T-cell (primary cell): Measurements from ENCODE around the gene SLC9A9. TPM values are rescaled to one million over a fixed set of nuclear protein-coding genes. Genes with fewer than 3 reads are reported as not detected.

Experiments used
- ATAC-seq, 4 experiments: fragments of 200-7000 bp in 3 of 4; fragments of 150-1000 bp in 1 of 4; cut with Tn5 transposase; replicated peaks in 1 of 4; 1 replicate in 3 of 4; 2 replicates in 1 of 4; pipeline ENCODE4 v1.10.0; 2021; ENCODE audit warnings: moderate library complexity in 3 of 4, mild to moderate bottlenecking in 2 of 4, moderate number of reproducible peaks in 1 of 4
- CTCF ChIA-PET, 2 donors: fragments of 300-600 bp; sonication (Branson Sonifier 250); formaldehyde crosslinking; loops; one replicate each; lab custom pipeline; 2022; ENCODE audit warnings: antibody characterized with exemption in 2 of 2; lab: Charles Lee
- POLR2A ChIA-PET, 2 donors: fragments of 300-600 bp; sonication (Branson Sonifier 250); formaldehyde crosslinking; loops; one replicate each; lab custom pipeline; 2022; ENCODE audit warnings: antibody characterized with exemption in 2 of 2; lab: Charles Lee
- DNase-seq, 35 experiments: peaks; one replicate each; pipeline versions ENCODE4 v3.0.0 to v3.0.0-alpha.2; 2013 to 2023
- H3K27ac ChIP-seq: one replicate; pipeline ENCODE4 v1.5.1; 2013; ENCODE audit warnings: low read length
- H3K27me3 ChIP-seq, 2 experiments: replicated peaks in 1 of 2; 1 replicate in 1 of 2; 2 replicates in 1 of 2; pipeline versions ENCODE4 v1.6.1 to v1.7.0; 2013; ENCODE audit warnings: low read length in 1 of 2, mixed read lengths in 1 of 2; ENCODE audit not compliant: control insufficient read depth in 2 of 2, insufficient read depth in 2 of 2; ENCODE audit errors: extremely low read depth in 1 of 2
- H3K36me3 ChIP-seq, 2 donors: 1 replicate in 1 of 2; 2 replicates in 1 of 2; pipeline versions ENCODE4 v1.6.1 to v1.7.0; 2013; ENCODE audit warnings: low read length in 1 of 2; ENCODE audit not compliant: control insufficient read depth in 2 of 2, insufficient read depth in 1 of 2; ENCODE audit errors: extremely low read depth in 1 of 2
- H3K4me1 ChIP-seq, 2 experiments: 1 replicate in 1 of 2; 2 replicates in 1 of 2; pipeline versions ENCODE4 v1.6.1 to v1.7.0; 2013; ENCODE audit warnings: low read length in 2 of 2, mixed read lengths in 1 of 2; ENCODE audit not compliant: insufficient read depth in 2 of 2, control insufficient read depth in 1 of 2; ENCODE audit errors: extremely low read depth in 1 of 2
- H3K4me3 ChIP-seq, 2 donors: 1 replicate in 1 of 2; 2 replicates in 1 of 2; pipeline versions ENCODE4 v1.5.1 to v1.7.0; 2013; ENCODE audit warnings: mild to moderate bottlenecking in 2 of 2, low read length in 1 of 2, moderate library complexity in 1 of 2; ENCODE audit not compliant: control insufficient read depth in 1 of 2; ENCODE audit errors: extremely low read depth in 1 of 2
- H3K9me3 ChIP-seq: 2 replicates; pipeline ENCODE4 v1.7.0; 2013
- H3K27ac Mint-ChIP-seq, 2 donors: one replicate each; pipeline ENCODE4 v1.8.0; 2020 to 2021; ENCODE audit warnings: mild to moderate bottlenecking in 2 of 2, mixed read lengths in 2 of 2
- H3K27me3 Mint-ChIP-seq, 2 donors: one replicate each; pipeline ENCODE4 v1.8.0; 2021 to 2022; ENCODE audit warnings: mixed read lengths in 2 of 2
- H3K36me3 Mint-ChIP-seq: one replicate; pipeline ENCODE4 v1.8.0; 2021; ENCODE audit warnings: mixed read lengths
- H3K4me1 Mint-ChIP-seq, 3 donors: one replicate each; pipeline ENCODE4 v1.8.0; 2020 to 2022; ENCODE audit warnings: mixed read lengths in 3 of 3, mild to moderate bottlenecking in 1 of 3
- H3K4me3 Mint-ChIP-seq, 3 donors: one replicate each; pipeline ENCODE4 v1.8.0; 2020 to 2022; ENCODE audit warnings: mild to moderate bottlenecking in 3 of 3, mixed read lengths in 3 of 3, moderate library complexity in 3 of 3
- H3K9me3 Mint-ChIP-seq, 3 donors: one replicate each; pipeline ENCODE4 v1.8.0; 2020 to 2022; ENCODE audit warnings: mixed read lengths in 3 of 3
- WGBS: methylation state at CpG from one replicate; pipeline ENCODE4 v1.1.5; 2013; ENCODE audit warnings: missing lambda C conversion rate; ENCODE audit not compliant: insufficient coverage; 5-methylcytosine and 5-hydroxymethylcytosine counted together
- total RNA-seq, 35 experiments: library from RNA in 6 of 35; stranded (reverse) in 6 of 35; fragments of 120-200 nt in 1 of 35; gene quantifications; one replicate each; pipeline versions ENCODE4 v1.2.1 to v1.2.4 and lab custom pipeline; 2013 to 2026

SLC9A9 gene
- total RNA-seq, 5 donors from 2014 or later (not counting 1 experiment from before 2014, with no cell fraction given): 11.2 to 36.8 (median 17.8) TPM

- Mint-ChIP-seq H3K4me3 (no peak overlapping the region), H3K27me3 (no peaks in the 10 kb centered on the region), H3K27ac (no peak overlapping the region), H3K36me3 (peaks cover 81% of the 10 kb centered on the region), H3K4me1 (no peaks in the 10 kb centered on the region), H3K9me3 (peaks cover 0 to 7% (median 4%) of the 10 kb centered on the region in 3 donors)
- ATAC-seq (no peak), DNase-seq (no peak)
- Histone ChIP-seq H3K4me3 (no peak overlapping the region), H3K9me3 (no peaks in the 10 kb centered on the region), H3K27ac (no peak overlapping the region), H3K27me3 (no peaks in the 10 kb centered on the region), H3K36me3 (peaks cover 6 to 28% of the 10 kb centered on the region in 2 donors), H3K4me1 (no peaks in the 10 kb centered on the region)
- WGBS: no CpG with 5 or more reads among the region's 2 CpGs
- ChIA-PET CTCF (no interaction called here), POLR2A (no interaction called here)
Observed at GRCh38 chr3:143548861-143549497, 299.3 kb downstream of the SLC9A9 start.

DNA sequence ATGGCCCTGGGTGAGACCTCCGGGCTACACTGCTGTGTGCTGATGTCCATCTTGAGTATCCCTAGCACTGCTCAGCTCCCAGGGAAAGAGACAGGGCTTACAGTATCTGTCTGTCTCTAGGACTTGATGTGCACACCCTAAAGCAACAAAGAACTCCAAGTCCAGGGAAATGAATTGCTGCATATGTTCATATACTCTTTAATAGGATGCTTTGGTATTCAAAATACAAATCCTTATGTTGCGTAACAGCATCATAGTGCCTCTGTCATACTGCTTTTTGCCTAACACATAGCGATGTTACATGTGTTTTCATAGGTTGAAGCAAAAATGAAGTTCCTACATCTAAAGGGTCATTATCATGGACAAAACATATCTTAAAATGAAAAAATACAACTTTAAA is 299.9 kb downstream of the SLC9A9 start:
- no peaks in the 10 kb centered on the region for H3K4me1 ChIP-seq
- H3K4me3 ChIP-seq: no peak overlapping the region
- H3K36me3 Mint-ChIP-seq: peaks cover 83% of the 10 kb centered on the region
- no peak for ATAC-seq
- no peak overlapping the region for H3K27ac Mint-ChIP-seq
- ChIA-PET CTCF (interaction anchor here in 1 of 2 donors (0.6 kb wide), 1 partner anchor 209 kb away, joined by 5 read pairs; no protein-coding TSS in a partner anchor), POLR2A (no interaction called here)
- WGBS: no CpG with 5 or more reads among the region's 3 CpGs
- no peaks in the 10 kb centered on the region for H3K9me3 ChIP-seq
- no peaks in the 10 kb centered on the region for H3K4me1 Mint-ChIP-seq
- H3K36me3 ChIP-seq: peaks cover 6 to 28% of the 10 kb centered on the region in 2 donors
- no peaks in the 10 kb centered on the region for H3K27me3 ChIP-seq
- DNase-seq: no peak
- H3K9me3 Mint-ChIP-seq: peaks cover 0 to 7% (median 4%) of the 10 kb centered on the region in 3 donors
- H3K27me3 Mint-ChIP-seq: no peaks in the 10 kb centered on the region
- H3K27ac ChIP-seq: no peak overlapping the region
- no peak overlapping the region for H3K4me3 Mint-ChIP-seq

- Mint-ChIP-seq H3K4me3 (no peak overlapping the region), H3K4me1 (peaks cover 6 to 17% (median 8%) of the 10 kb centered on the region in 3 donors)
- WGBS: 94% methylated on average over 2 of the region's 2 CpGs
Observed at GRCh38 chr3:143538577-143538981, 309.7 kb downstream of the SLC9A9 start.

GRCh38 chr3:143538061-143538460 is 310.2 kb downstream of the SLC9A9 start:
- CTCF ChIA-PET: no interaction called here
- H3K27ac Mint-ChIP-seq: no peak overlapping the region
- no peaks in the 10 kb centered on the region for H3K4me1 ChIP-seq
- no peak for DNase-seq
- no peak for ATAC-seq
- no peak overlapping the region for H3K4me3 ChIP-seq
- H3K9me3 Mint-ChIP-seq: no peaks in the 10 kb centered on the region
- H3K27me3 Mint-ChIP-seq: no peaks in the 10 kb centered on the region
- peaks cover 0 to 3% of the 10 kb centered on the region in 2 donors for H3K36me3 ChIP-seq
- peaks cover 6 to 17% (median 8%) of the 10 kb centered on the region in 3 donors for H3K4me1 Mint-ChIP-seq
- no peaks in the 10 kb centered on the region for H3K27me3 ChIP-seq
- WGBS: no CpG with 5 or more reads among the region's 1 CpG
- H3K27ac ChIP-seq: no peak overlapping the region
- no peaks in the 10 kb centered on the region for H3K9me3 ChIP-seq
- no peak overlapping the region for H3K4me3 Mint-ChIP-seq
- H3K36me3 Mint-ChIP-seq: peaks cover 22% of the 10 kb centered on the region
- POLR2A ChIA-PET: no interaction called here

More at GRCh38 chr3:143538577-143538981, 309.7 kb downstream of the SLC9A9 start:
- Histone ChIP-seq H3K4me1 (no peaks in the 10 kb centered on the region), H3K4me3 (no peak overlapping the region), H3K27ac (no peak overlapping the region), H3K9me3 (no peaks in the 10 kb centered on the region), H3K36me3 (peaks cover 0 to 3% of the 10 kb centered on the region in 2 donors), H3K27me3 (no peaks in the 10 kb centered on the region)
- Mint-ChIP-seq H3K27me3 (no peaks in the 10 kb centered on the region), H3K27ac (no peak overlapping the region), H3K36me3 (peaks cover 26% of the 10 kb centered on the region), H3K9me3 (no peaks in the 10 kb centered on the region)
- ATAC-seq: no peak
- no peak for DNase-seq
- ChIA-PET POLR2A (no interaction called here), CTCF (no interaction called here)

DNA sequence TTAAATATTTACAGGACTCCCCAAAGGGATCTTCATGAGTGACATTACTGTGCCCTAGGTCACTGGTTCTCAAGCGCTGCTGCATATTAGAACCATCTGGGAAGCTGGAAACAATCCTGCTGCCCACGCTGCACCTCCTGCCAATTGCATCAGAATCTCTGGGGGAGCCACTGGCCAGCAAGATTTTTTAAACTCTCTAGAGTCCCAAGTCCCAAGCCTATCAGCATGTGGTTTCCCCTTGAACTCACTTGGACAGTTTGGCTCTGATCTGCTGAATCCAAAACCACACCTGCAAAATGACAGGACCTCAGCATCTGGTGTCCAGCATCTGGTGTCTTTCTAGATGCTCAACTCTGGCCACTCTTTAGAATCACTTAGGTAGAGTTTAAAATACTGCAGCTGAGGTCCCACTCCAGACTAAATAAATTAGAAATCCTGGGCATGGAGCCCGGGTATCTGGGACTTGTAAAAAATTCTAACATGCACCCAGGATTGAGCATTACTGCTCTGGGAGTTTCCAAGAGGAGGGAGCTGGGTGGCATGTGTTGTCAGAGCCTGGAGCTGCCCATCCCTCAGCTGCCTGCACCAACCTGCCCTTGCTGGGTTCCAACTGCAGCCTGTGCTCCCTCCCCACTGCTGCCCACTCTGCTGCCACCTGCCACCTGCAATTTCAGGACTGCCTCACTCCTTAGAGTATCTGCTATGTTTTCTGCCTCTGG is 311.3 kb downstream of the SLC9A9 start:
- ChIA-PET POLR2A (interaction anchor here (0.6 kb wide), 2 partner anchors 52 to 358 kb away, joined by 3 to 7 read pairs; no protein-coding TSS in a partner anchor), CTCF (no interaction called here)
- Histone ChIP-seq H3K27ac (no peak overlapping the region), H3K4me3 (no peak overlapping the region), H3K36me3 (peaks cover 0 to 3% of the 10 kb centered on the region in 2 donors), H3K4me1 (no peaks in the 10 kb centered on the region), H3K9me3 (no peaks in the 10 kb centered on the region), H3K27me3 (no peaks in the 10 kb centered on the region)
- Mint-ChIP-seq H3K4me3 (no peak overlapping the region), H3K36me3 (peaks cover 19% of the 10 kb centered on the region), H3K4me1 (peaks cover 6 to 17% (median 8%) of the 10 kb centered on the region in 3 donors), H3K9me3 (no peaks in the 10 kb centered on the region), H3K27me3 (no peaks in the 10 kb centered on the region), H3K27ac (no peak overlapping the region)
- WGBS: 90% methylated on average over 3 of the region's 3 CpGs
- DNase-seq (no peak), ATAC-seq (no peak)

DNA sequence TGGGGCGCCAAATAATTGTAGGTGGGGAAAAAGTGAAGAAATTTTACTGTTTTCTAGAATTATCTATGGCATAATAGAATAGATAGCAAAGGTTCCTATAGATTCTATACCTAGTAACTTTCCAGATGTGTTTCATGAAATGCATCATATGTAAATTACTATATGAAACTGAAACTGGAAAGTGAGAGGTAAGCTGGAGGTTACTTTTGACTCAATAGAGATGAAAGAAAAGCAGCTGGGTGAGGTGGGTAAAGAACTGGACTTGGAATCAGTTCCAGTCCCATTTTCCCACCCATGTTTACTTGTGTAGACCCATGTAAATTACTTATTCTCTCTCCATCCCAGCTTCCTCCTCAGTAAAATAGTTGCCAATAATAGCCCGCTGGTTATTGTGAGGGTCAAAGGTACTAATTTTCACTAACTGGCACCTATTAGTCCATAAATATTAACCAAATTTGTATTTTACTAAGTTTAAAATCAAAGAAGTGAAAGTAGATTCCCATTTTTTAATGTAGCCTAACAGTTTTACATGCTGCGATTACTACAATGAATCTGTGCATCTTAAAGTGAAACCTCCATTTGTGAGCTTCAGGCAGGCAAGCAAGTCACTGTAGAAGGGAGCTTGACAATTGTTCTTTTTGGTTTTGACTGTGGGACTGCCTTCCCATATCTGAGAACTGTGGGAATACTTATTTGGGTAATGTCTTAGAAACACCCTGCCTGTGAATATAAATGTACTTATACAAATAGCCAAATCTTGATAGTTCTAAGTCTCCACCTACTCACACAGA is 312.1 kb downstream of the SLC9A9 start:
- H3K4me1 ChIP-seq: no peaks in the 10 kb centered on the region
- no peaks in the 10 kb centered on the region for H3K9me3 ChIP-seq
- H3K27me3 ChIP-seq: no peaks in the 10 kb centered on the region
- peaks cover 19% of the 10 kb centered on the region for H3K36me3 Mint-ChIP-seq
- H3K27me3 Mint-ChIP-seq: no peaks in the 10 kb centered on the region
- H3K9me3 Mint-ChIP-seq: no peaks in the 10 kb centered on the region
- ChIA-PET POLR2A (no interaction called here), CTCF (no interaction called here)
- no peak overlapping the region for H3K27ac ChIP-seq
- H3K36me3 ChIP-seq: peaks cover 0 to 3% of the 10 kb centered on the region in 2 donors
- H3K4me1 Mint-ChIP-seq: peaks cover 6 to 19% (median 8%) of the 10 kb centered on the region in 3 donors
- no peak overlapping the region for H3K4me3 ChIP-seq
- WGBS: no CpG with 5 or more reads among the region's 3 CpGs
- H3K27ac Mint-ChIP-seq: no peak overlapping the region
- H3K4me3 Mint-ChIP-seq: no peak overlapping the region
- DNase-seq: no peak
- ATAC-seq: no peak
